Activated CD4-positive, CD25-positive, alpha-beta regulatory T cell treated with anti-CD3 and anti-CD28 coated beads, Interleukin-2, amount 50 U/mL, for 16 hours (primary cell): ENCODE measurements around the gene NSUN7.
"Not testable (repeated sequence)": the region's sequence is repeated elsewhere in the genome, so short reads cannot be mapped to it uniquely, and the experiment has no call there.

ENCODE experiments used
- DNase-seq: peaks from one replicate; pipeline ENCODE4 v3.0.0-alpha.2; 2020; ENCODE audit warnings: low read depth, low spot score

NSUN7 gene

GRCh38 chr4:40749717-40750460 lies at the start of gene NSUN7:
Gene NSUN7, plus strand, starts transcription at chr4:40749955. Its CDS starts 739 bp downstream, at chr4:40750694.
- no peak for DNase-seq

DNA sequence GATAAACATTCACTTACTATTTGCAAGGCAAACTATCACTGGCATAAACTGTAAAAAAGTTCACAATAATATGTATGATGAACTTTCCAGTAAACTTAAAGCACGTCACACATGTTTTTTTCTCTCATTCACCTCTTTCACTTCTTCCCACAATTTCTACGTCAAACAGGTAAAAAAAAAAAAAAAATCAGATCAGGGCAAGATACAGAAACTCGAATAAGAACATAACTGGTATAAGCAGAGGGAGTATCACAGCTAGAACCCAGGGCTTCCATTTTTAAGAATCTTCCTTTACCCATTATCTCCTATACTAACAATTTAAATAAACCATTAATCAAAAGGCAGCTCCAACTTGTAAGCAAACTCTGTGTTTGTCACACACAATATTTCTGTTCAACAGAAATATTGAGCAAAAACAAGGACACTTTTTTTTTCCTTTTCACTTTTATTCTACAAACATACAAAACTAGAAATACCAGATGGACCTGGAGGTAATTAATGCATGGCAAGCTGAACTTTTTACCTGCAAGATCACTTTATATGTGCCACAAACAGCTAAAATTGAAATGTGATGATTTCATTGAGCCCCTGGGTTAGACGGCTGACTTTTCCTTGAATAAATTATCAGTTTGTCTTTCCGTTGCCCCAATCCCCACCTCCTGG lies 47.5 kb upstream of the NSUN7 start:
- DNase-seq, result no peak

- DNase-seq, result no peak
Observed at GRCh38 chr4:40702800-40703151, 47.0 kb upstream of the NSUN7 start.

- no peak for DNase-seq
Observed at GRCh38 chr4:40704073-40704472, 45.7 kb upstream of the NSUN7 start.

GRCh38 chr4:40710484-40711254 lies 39.1 kb upstream of the NSUN7 start:
- no peak for DNase-seq

DNA sequence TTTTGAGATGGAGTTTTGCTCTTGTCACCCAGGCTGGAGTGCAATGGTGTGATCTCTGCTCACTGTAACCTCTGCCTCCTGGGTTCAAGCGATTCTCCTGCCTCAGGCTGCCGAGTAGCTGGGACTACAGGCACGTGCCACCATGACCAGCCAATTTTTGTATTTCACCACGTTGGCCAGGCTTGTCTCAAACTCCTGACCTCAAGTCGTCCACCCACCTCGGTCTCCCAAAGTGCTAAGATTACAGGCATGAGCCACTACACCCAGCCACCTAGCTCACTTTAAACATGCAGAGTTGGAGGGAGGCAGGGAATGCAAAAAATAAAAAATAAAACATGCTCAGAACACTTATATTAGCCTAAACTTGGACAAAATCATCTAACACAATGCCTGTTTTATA lies 36.8 kb upstream of the NSUN7 start:
- DNase-seq, result not testable (repeated sequence)

- no peak for DNase-seq
Observed at GRCh38 chr4:40713798-40714197, 36.0 kb upstream of the NSUN7 start.

DNA sequence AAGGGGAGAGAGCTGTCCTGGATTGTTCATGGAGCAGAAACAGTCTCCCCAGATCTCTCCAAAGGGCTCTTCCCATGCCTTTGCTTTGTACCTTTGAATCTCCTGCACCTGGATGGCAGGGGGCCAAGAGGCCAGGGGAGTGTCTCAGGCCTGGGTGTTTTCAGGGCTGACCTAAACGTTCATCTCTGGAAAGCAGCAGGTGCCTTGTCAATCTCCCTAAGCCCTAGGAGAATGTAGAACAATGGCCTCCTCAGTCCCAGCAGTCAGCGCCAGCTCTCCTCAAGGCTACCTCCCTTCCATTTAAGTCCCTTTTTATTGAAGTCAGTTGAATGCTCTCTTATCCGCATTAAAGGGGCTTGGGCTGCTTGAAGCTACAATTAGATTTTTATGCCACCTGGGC lies 31.2 kb upstream of the NSUN7 start:
- no peak for DNase-seq

- DNase-seq, result no peak
Observed at GRCh38 chr4:40719008-40719623, 30.6 kb upstream of the NSUN7 start.

GRCh38 chr4:40720351-40720750 lies 29.4 kb upstream of the NSUN7 start:
- no peak for DNase-seq

- DNase-seq, result no peak
Observed at GRCh38 chr4:40720916-40721315, 28.8 kb upstream of the NSUN7 start.

DNA sequence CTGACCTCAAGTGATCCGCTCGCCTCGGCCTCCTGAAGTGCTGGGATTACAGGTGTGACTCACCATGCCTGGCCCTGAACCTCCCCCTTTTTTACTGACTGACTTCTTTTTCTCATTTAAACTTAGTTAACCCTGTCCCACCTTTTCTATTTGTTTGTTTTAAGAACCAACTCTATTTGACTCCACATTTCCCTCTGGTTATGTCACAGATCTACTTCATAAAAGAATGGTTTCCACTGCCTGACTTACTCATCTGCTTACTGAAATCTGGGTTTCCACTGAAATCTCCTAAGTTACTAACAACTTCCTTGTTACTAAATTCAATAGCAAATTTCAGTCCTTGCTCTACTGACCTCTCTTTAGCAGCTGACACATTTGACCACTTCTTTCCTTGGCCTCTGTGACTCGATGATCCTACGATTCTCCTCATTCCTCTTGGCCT lies 28.0 kb upstream of the NSUN7 start:
- DNase-seq, result no peak

GRCh38 chr4:40722576-40723161 lies 27.1 kb upstream of the NSUN7 start:
- DNase-seq, result no peak

DNA sequence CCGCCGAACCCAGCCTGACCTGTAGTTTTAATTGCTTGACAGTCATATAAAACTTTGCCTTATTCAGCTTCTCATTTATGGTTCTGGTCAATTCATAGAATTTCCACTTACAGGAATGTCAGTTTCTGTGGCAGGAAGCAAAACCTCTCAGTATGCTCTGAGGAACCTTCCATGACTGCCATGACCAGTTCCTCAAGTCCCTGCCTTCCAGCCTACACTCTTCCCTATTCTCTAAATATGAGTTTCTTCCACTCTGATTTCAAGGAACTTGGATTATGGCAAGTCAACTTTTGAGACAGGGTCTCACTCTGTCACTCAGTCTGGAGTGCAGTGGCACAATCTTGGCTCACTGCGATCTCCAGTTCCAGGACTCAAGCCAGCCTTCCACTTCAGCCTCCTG lies 26.0 kb upstream of the NSUN7 start:
- DNase-seq, result no peak

GRCh38 chr4:40728333-40728732 lies 21.4 kb upstream of the NSUN7 start:
- DNase-seq, result no peak

DNA sequence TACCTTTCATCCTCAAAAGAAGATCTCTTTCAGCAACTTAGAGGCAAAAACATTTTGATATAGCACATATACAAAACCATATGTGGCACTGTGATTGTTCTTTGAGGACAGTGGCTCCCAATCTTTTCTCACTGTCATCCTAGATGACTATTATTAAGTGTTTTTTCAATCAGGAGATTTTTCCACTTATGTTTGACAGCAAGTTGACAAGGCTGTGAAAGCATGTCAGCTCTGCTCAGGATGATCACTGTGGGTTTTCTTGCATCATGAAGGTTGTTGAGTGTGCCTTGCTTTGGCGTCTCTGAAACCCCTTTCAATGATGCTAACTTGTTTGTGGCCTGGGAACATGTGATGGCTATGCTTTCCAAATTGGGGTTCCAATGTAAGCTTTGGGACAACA lies 20.2 kb upstream of the NSUN7 start:
- DNase-seq, result no peak

DNA sequence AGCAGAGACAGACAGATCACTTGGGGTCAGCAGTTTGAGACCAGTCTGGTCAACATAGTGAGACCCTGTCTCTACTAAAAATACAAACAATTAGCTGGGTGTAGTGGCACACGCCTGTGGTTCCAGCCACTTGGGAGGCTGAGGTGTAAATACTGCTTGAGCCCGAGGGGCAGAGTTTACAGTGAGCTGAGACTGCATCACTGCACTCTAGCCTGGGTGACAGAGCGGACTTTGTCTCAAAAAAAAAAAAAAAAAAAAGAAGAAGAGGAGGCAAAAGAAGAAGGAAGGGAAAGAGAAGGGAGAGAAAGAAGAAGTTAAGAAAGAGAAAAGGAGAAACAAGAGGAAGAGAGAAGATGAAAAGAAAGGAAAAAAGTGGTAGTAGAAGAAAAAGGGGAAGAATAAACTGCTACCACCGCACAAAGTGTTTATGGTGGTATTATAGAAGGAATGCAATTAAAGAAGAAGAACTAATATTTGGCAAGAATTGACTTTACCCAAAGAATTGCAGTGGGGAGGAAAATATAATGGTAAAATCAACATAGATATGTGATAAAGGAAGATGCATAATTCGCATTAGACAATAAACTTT lies 19.6 kb upstream of the NSUN7 start:
- DNase-seq, result no peak

DNA sequence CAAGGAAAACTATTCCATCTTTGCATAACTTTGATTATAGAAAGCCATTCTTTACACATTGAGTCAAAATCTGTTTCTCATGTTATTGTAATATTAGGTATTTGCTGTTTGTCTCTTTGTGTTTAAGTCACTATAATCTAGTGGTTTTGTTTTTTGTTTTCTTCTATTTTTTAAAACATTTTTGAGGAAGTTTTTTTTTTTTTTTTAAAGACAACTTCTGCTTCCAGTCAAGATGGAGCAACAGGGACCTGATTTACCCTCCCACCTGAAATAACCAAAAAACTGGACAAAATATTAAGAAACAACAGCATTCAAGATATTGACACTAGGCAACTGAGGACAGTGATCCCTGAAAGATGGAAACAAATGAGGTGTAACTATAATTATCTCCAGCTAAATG lies 18.4 kb upstream of the NSUN7 start:
- no peak for DNase-seq

DNA sequence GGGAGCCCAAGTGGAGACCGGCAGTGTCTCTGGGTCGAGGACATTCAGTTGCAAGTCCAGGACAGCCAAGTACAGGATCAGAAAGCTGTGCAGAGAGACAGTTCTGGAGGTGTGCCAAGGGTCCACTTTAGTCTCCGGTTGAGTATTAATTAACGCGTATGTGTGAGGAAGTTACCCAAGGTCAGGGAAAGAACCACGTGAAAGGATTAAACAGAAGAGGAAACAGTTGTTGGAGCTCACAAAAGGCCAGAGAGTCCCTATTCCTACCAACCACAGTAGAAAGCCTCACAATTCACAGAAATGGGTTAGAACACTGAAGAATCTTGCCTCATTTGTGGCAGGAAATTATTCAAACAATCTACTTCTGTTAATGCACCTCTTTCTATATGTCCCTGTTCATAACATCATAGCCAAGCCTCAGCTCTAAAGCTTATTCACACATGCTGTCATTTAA lies 17.9 kb upstream of the NSUN7 start:
- DNase-seq, result no peak

DNA sequence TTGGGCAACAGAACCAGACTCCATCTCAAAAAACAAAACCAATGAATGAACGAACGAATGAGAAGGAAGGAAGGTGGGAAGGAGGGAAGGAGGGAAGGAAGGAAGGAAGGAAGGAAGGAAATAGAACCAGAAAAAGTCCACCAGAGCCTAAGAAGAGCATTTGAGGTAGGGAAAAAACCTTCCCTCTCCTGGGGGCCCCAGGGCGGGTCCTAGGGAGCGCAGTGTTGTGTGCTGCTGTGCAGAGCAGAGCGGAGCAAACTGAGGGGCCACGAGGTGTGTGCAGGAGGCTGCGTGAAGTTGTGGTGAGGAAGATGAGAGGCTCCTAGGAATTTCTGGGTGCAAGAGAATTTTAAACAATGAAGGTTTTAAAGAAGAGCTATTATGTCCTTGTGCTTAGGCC lies 16.0 kb upstream of the NSUN7 start:
- no peak for DNase-seq

DNA sequence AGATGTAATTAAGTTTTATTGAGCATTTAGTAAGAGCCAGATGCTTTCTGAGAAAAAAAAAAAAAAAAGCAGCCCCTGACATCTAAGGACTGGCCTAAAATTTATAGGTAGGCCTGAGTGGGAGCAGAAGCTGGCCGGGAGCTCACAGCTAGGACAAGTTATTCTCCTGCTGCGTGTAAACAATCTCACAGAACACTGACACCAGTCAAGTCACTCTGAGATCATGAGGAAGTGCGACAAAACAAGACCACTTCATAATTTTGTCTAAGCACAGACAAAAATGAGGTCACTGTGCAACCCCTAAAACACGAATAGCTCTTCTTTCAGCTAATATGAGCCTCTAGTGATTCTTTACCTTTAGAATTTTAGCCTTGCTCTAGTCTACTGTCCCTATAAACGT lies 15.3 kb upstream of the NSUN7 start:
- DNase-seq, result no peak
